ENCODE results near the gene JPH3. TPM values are rescaled to one million over a fixed set of nuclear protein-coding genes. Genes with fewer than 3 reads are reported as not detected.

Gene JPH3
- total RNA-seq, 1 donor from 2014 or later: 0.29 TPM

DNA sequence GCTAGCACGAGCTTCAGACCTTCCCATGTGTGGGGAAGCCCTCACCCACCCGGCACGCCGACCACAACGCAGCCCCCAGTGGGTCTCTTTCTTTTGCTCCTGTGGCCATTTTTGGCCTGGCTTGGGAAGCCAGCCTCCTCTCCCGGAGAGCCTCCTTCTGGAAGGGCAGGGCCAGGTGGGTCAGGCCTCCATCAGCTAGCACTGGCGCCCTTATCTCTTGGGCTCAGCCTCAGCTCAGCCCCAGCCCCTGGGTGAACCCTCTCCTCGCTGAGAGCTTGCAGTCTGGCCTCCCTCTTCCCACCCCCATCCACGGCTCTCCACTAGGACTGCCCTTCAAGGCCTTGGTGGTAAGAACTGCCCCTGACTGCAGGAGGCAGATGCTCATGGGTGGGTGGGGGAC lies 14.7 kb upstream of the JPH3 start:
- H3K27me3 ChIP-seq: peaks cover 35% of the 10 kb centered on the region
- TF ChIP-seq, protein P1, sequence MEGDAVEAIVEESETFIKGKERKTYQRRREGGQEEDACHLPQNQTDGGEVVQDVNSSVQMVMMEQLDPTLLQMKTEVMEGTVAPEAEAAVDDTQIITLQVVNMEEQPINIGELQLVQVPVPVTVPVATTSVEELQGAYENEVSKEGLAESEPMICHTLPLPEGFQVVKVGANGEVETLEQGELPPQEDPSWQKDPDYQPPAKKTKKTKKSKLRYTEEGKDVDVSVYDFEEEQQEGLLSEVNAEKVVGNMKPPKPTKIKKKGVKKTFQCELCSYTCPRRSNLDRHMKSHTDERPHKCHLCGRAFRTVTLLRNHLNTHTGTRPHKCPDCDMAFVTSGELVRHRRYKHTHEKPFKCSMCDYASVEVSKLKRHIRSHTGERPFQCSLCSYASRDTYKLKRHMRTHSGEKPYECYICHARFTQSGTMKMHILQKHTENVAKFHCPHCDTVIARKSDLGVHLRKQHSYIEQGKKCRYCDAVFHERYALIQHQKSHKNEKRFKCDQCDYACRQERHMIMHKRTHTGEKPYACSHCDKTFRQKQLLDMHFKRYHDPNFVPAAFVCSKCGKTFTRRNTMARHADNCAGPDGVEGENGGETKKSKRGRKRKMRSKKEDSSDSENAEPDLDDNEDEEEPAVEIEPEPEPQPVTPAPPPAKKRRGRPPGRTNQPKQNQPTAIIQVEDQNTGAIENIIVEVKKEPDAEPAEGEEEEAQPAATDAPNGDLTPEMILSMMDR (IDR thresholded peaks at IDR 0.05): no peak
- intact Hi-C loops (cut with DNase I): no loop called here
- no peak for DNase-seq
- H3K4me3 ChIP-seq: no peak overlapping the region
- no peak for ATAC-seq
- H3K4me1 ChIP-seq: no peaks in the 10 kb centered on the region
- H3K27ac ChIP-seq: no peak overlapping the region
- H3K36me3 ChIP-seq: no peaks in the 10 kb centered on the region
- no peaks in the 10 kb centered on the region for H3K9me3 ChIP-seq

DNA sequence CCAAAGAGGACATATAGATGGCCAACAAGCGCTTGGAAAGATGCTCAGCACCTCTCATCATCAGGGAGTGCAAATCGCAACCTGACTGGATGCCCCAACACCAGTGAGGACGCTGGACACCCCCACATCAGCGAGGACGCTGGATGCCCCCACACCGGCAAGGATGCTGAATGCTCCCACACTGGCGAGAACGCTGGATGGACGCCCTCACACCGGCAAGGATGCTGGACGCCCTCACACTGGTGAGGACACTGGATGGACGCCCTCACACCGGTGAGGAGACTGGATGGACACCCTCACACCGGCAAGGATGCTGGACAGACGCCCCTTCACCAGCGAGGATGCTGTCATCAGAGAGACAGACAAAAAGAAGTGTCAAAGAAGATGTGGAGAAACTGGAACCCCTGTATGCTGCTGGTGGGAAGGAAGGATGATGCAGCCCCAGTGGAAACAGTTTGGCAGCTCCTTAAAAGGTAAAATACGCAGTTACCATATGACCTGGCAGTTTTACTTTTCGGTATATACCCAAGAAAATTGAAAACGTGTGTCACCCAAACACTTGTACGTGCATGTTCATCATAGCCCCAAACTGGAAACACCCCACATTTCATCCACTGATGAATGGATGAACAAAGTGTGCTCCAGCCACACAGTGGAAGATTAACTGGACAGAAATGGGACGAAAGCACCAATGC lies 10.1 kb upstream of the JPH3 start:
- no peak overlapping the region for H3K4me3 ChIP-seq
- no peak for ATAC-seq
- no peak overlapping the region for H3K27ac ChIP-seq
- no peaks in the 10 kb centered on the region for H3K4me1 ChIP-seq
- intact Hi-C loops (cut with DNase I): no loop called here
- TF ChIP-seq, protein P1 (IDR thresholded peaks at IDR 0.05): no peak
- H3K36me3 ChIP-seq: no peaks in the 10 kb centered on the region
- no peak for DNase-seq
- H3K27me3 ChIP-seq: peaks cover 24% of the 10 kb centered on the region
- H3K9me3 ChIP-seq: no peaks in the 10 kb centered on the region

DNA sequence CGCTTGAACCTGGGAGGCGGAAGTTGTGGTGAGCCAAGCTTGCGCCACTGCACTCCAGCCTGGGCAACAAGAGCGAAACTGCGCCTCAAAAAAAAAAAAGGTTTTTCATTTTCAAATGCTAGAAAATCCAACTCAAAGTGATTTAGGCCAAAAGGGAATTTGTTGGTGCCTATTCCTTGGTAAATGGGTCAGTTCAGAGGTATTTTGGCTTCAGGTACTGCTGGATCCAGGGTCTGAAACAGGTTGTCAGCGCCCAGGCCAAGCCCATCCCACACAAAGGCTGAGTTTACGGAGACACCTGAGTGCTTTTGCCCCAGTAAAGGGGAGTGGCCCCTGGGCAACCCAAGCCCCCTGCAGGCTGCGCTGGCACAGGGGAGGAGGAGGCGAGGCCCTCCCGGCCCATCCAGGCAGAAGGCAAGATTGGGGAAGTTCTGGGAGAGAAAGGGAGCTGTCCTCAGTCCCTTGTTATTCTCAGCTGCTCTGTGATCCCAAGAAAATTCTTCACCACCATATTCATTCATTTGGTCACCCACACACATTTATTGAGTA lies 8.5 kb upstream of the JPH3 start:
- intact Hi-C loops (cut with DNase I): no loop called here
- H3K9me3 ChIP-seq: no peaks in the 10 kb centered on the region
- DNase-seq (no peak), ATAC-seq (no peak)
- H3K4me3 ChIP-seq: no peak overlapping the region
- no peaks in the 10 kb centered on the region for H3K36me3 ChIP-seq
- H3K27ac ChIP-seq: no peak overlapping the region
- TF ChIP-seq, protein P1 (IDR thresholded peaks at IDR 0.05): no peak
- peaks cover 24% of the 10 kb centered on the region for H3K27me3 ChIP-seq
- H3K4me1 ChIP-seq: no peaks in the 10 kb centered on the region

DNA sequence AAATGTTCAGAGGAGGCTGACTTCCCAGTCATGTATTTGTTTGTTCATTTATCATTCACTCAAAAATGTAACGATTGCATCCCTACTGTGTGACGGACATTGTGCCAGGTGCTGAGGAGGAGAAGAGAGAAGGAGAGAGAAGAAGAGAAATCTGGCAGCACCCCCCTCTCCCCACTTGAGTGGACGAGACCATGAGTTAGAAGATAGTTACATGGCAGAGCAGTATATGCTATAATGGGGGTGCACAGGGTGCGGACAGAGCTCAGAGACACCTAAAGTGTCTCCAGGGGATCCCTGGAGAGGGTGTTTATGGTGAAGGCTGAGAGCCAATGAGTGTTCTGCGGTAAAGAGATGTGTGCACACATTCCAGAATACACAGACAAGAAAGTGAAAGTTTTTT lies 6.6 kb upstream of the JPH3 start:
- no peaks in the 10 kb centered on the region for H3K4me1 ChIP-seq
- no peak overlapping the region for H3K4me3 ChIP-seq
- intact Hi-C loops (cut with DNase I): no loop called here
- DNase-seq (no peak), ATAC-seq (no peak)
- no peak overlapping the region for H3K27ac ChIP-seq
- peaks cover 33% of the 10 kb centered on the region for H3K27me3 ChIP-seq
- H3K36me3 ChIP-seq: no peaks in the 10 kb centered on the region
- no peaks in the 10 kb centered on the region for H3K9me3 ChIP-seq
- TF ChIP-seq, protein P1 (IDR thresholded peaks at IDR 0.05): no peak

DNA sequence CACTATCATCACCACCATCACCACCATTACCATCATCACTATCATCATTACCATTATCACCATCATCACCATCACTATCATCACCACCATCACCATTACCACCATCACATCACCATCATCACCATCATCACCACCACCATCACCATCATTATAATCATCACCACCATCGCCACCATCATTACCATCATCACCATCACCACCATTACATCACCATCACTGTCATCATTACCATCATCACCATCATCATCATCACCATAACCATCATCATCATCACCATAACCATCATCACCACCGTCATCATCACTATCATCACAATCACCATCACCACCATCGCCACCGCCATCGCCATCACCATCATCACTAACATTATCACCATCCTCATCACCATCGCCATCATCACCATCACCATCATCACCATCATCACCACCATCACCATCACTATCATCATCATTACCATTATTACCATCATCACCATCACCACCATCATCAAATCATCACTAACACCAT lies 4.9 kb upstream of the JPH3 start:
- H3K4me3 ChIP-seq: no peak overlapping the region
- TF ChIP-seq, protein P1 (IDR thresholded peaks at IDR 0.05): no peak
- H3K27ac ChIP-seq: no peak overlapping the region
- peaks cover 38% of the 10 kb centered on the region for H3K27me3 ChIP-seq
- H3K36me3 ChIP-seq: no peaks in the 10 kb centered on the region
- no peaks in the 10 kb centered on the region for H3K4me1 ChIP-seq
- no peak for DNase-seq
- ATAC-seq: no peak
- intact Hi-C loops (cut with DNase I): no loop called here
- H3K9me3 ChIP-seq: no peaks in the 10 kb centered on the region
